Measurements from ENCODE around the gene MTHFSD. TPM values are rescaled to one million over a fixed set of nuclear protein-coding genes. Genes with fewer than 3 reads are reported as not detected.
A peak's percentile ranks its signal among the peaks of the same experiment; 100 is the strongest.

Gene MTHFSD
- total RNA-seq, 1 donor from 2014 or later, result 27.7 TPM

GRCh38 chr16:86522634-86523033 is 32.4 kb downstream of the MTHFSD start:
- Mint-ChIP-seq H3K9me3 (ENCODE audit: unreplicated experiment) (peaks cover 4% of the 10 kb centered on the region), H3K27me3 (ENCODE audit: unreplicated experiment) (peaks cover 14% of the 10 kb centered on the region), H3K36me3 (ENCODE audit: unreplicated experiment) (peaks cover 3% of the 10 kb centered on the region), H3K4me1 (ENCODE audit: low read depth, unreplicated experiment) (no peaks in the 10 kb centered on the region), H3K4me3 (ENCODE audit: unreplicated experiment) (no peak overlapping the region), H3K27ac (ENCODE audit: unreplicated experiment) (no peak overlapping the region)
- TF ChIP-seq CTCF (IDR thresholded peaks at IDR 0.05; ENCODE audit: partially characterized antibody, unreplicated experiment), result no peak
- DNase-seq, result no peak

- H3K4me1 Mint-ChIP-seq (ENCODE audit: low read depth, unreplicated experiment), result peaks cover 3% of the 10 kb centered on the region
- H3K36me3 Mint-ChIP-seq (ENCODE audit: unreplicated experiment), result no peaks in the 10 kb centered on the region
- no peak overlapping the region for H3K4me3 Mint-ChIP-seq (ENCODE audit: unreplicated experiment)
- no peak overlapping the region for H3K27ac Mint-ChIP-seq (ENCODE audit: unreplicated experiment)
- TF ChIP-seq CTCF (IDR thresholded peaks at IDR 0.05; ENCODE audit: partially characterized antibody, unreplicated experiment), result no peak
- H3K27me3 Mint-ChIP-seq (ENCODE audit: unreplicated experiment), result peaks cover 20% of the 10 kb centered on the region
- DNase-seq, result peak; percentile 21
- H3K9me3 Mint-ChIP-seq (ENCODE audit: unreplicated experiment), result no peaks in the 10 kb centered on the region
These were observed 33.5 kb downstream of the MTHFSD start for GRCh38 chr16:86521236-86522197.

GRCh38 chr16:86520317-86521210 is 34.5 kb downstream of the MTHFSD start:
- no peaks in the 10 kb centered on the region for H3K36me3 Mint-ChIP-seq (ENCODE audit: unreplicated experiment)
- peak; percentile 2 for TF ChIP-seq CTCF (IDR thresholded peaks at IDR 0.05; ENCODE audit: partially characterized antibody, unreplicated experiment)
- peaks cover 18% of the 10 kb centered on the region for H3K27me3 Mint-ChIP-seq (ENCODE audit: unreplicated experiment)
- no peak overlapping the region for H3K4me3 Mint-ChIP-seq (ENCODE audit: unreplicated experiment)
- H3K4me1 Mint-ChIP-seq (ENCODE audit: low read depth, unreplicated experiment), result peaks cover 6% of the 10 kb centered on the region
- no peak overlapping the region for H3K27ac Mint-ChIP-seq (ENCODE audit: unreplicated experiment)
- no peaks in the 10 kb centered on the region for H3K9me3 Mint-ChIP-seq (ENCODE audit: unreplicated experiment)
- DNase-seq, result no peak

- H3K27me3 Mint-ChIP-seq (ENCODE audit: unreplicated experiment), result peaks cover 20% of the 10 kb centered on the region
- peak; percentile 80 for DNase-seq
- H3K27ac Mint-ChIP-seq (ENCODE audit: unreplicated experiment), result no peak overlapping the region
- TF ChIP-seq CTCF (IDR thresholded peaks at IDR 0.05; ENCODE audit: partially characterized antibody, unreplicated experiment), result peak; percentile 91
- no peaks in the 10 kb centered on the region for H3K36me3 Mint-ChIP-seq (ENCODE audit: unreplicated experiment)
- peaks cover 8% of the 10 kb centered on the region for H3K4me1 Mint-ChIP-seq (ENCODE audit: low read depth, unreplicated experiment)
- H3K4me3 Mint-ChIP-seq (ENCODE audit: unreplicated experiment), result no peak overlapping the region
- H3K9me3 Mint-ChIP-seq (ENCODE audit: unreplicated experiment), result peaks cover 4% of the 10 kb centered on the region
These were observed 35.3 kb downstream of the MTHFSD start for GRCh38 chr16:86519649-86520316.
